GM19043 (cell line): Measurements from ENCODE around the gene POTEB3.
"Not testable (repeated sequence)": the region's sequence is repeated elsewhere in the genome, so short reads cannot be mapped to it uniquely, and the experiment has no call there.

Source experiments
- ATAC-seq: cut with Tn5 transposase; IDR thresholded peaks from one replicate; pipeline ENCODE4 v1.9.1; 2021; ENCODE audit warnings: low read depth; ENCODE audit not compliant: unreplicated experiment

POTEB3 gene

GRCh38 chr15:21440399-21440798 lies at the start of gene POTEB3:
TSS of gene POTEB3 (minus strand) at chr15:21440499. CDS start at chr15:21440011, 488 bp downstream.
- not testable (repeated sequence) for ATAC-seq

GRCh38 chr15:21453683-21454082 lies 13.4 kb upstream of the POTEB3 start:
- ATAC-seq = not testable (repeated sequence)

- not testable (repeated sequence) for ATAC-seq
These were observed 11.7 kb upstream of the POTEB3 start for GRCh38 chr15:21451920-21452563.

- ATAC-seq = not testable (repeated sequence)
These were observed 11.2 kb upstream of the POTEB3 start for GRCh38 chr15:21451487-21451886.

- ATAC-seq = not testable (repeated sequence)
These were observed 32.9 kb downstream of the POTEB3 start for GRCh38 chr15:21407366-21407765.

- ATAC-seq = not testable (repeated sequence)
These were observed 38.8 kb downstream of the POTEB3 start for GRCh38 chr15:21401531-21401930.

GRCh38 chr15:21399111-21399510 lies 41.2 kb downstream of the POTEB3 start:
- ATAC-seq = not testable (repeated sequence)

- ATAC-seq = not testable (repeated sequence)
These were observed 41.8 kb downstream of the POTEB3 start for GRCh38 chr15:21398511-21398910.

GRCh38 chr15:21397656-21398055 lies 42.6 kb downstream of the POTEB3 start:
- ATAC-seq = not testable (repeated sequence)

- not testable (repeated sequence) for ATAC-seq
These were observed 43.1 kb downstream of the POTEB3 start for GRCh38 chr15:21397186-21397585.

GRCh38 chr15:21385961-21386360 lies 54.3 kb downstream of the POTEB3 start:
- not testable (repeated sequence) for ATAC-seq

GRCh38 chr15:21383866-21384485 lies 56.3 kb downstream of the POTEB3 start:
- not testable (repeated sequence) for ATAC-seq

- ATAC-seq = not testable (repeated sequence)
These were observed 66.6 kb downstream of the POTEB3 start for GRCh38 chr15:21373682-21374081.

- ATAC-seq = not testable (repeated sequence)
These were observed 71.1 kb downstream of the POTEB3 start for GRCh38 chr15:21369177-21369576.

GRCh38 chr15:21368625-21369024 lies 71.7 kb downstream of the POTEB3 start:
- ATAC-seq = not testable (repeated sequence)
